HEK293 (cell line): ENCODE results near the gene NTSR1.

Experiments used
- CTCF ChIA-PET: fragments of 350-600 bp; formaldehyde crosslinking; extraction: SDS; loops from one replicate; lab custom pipeline; 2021; ENCODE audit warnings: antibody characterized with exemption; lab: Yijun Ruan, JAX
- POLR2A ChIA-PET: fragments of 300-600 bp; formaldehyde crosslinking; extraction: SDS; loops from one replicate; lab custom pipeline; 2020; ENCODE audit warnings: antibody characterized with exemption, inconsistent platforms; lab: Yijun Ruan, JAX
- H3K27ac ChIP-seq: fragments of 200-500 bp; sonication (Bioruptor generic); 2 replicates; pipeline ENCODE4 v1.5.1; 2014; ENCODE audit warnings: low read depth, low read length, control low read depth, inconsistent platforms; ENCODE audit errors: extremely low read depth
- H3K36me3 ChIP-seq, 2 experiments: fragments of 200-500 bp in 1 of 2; sonication (Bioruptor generic) in 1 of 2; 1 replicate in 1 of 2; 2 replicates in 1 of 2; pipeline ENCODE4 v1.5.1; 2014 to 2017; ENCODE audit warnings: inconsistent platforms in 2 of 2, low read length in 2 of 2; ENCODE audit not compliant: control insufficient read depth in 2 of 2, insufficient read depth in 1 of 2
- H3K4me1 ChIP-seq: fragments of 200-500 bp; sonication (Bioruptor generic); 2 replicates; pipeline ENCODE4 v1.5.1; 2014; ENCODE audit warnings: mild to moderate bottlenecking, low read length, inconsistent platforms; ENCODE audit not compliant: control insufficient read depth, insufficient read depth
- H3K4me3 ChIP-seq: 2 replicates; pipeline ENCODE4 v1.5.1; 2011; ENCODE audit warnings: low read depth, mild to moderate bottlenecking, control low read depth, low read length, moderate library complexity
- H3K9me3 ChIP-seq: fragments of 200-500 bp; sonication (Bioruptor generic); 2 replicates; pipeline ENCODE4 v1.5.1; 2014; ENCODE audit warnings: low read depth, low read length, inconsistent platforms; ENCODE audit not compliant: control insufficient read depth, insufficient read depth
- EGR2 ChIP-seq: fragments of 450-650 bp; formaldehyde crosslinking; IDR thresholded peaks from 2 replicates; pipeline ENCODE4 v1.5.1; 2016; ENCODE audit warnings: low read depth, missing biosample characterization, missing genetic modification characterization
- FEZF1 ChIP-seq: fragments of 450-650 bp; formaldehyde crosslinking; IDR thresholded peaks from 2 replicates; pipeline ENCODE4 v1.5.1; 2016; ENCODE audit warnings: missing biosample characterization, missing genetic modification characterization
- OVOL3 ChIP-seq: fragments of 450-650 bp; formaldehyde crosslinking; IDR thresholded peaks from 2 replicates; pipeline ENCODE4 v1.5.1; 2016; ENCODE audit warnings: missing biosample characterization, missing genetic modification characterization
- TCF7L2 ChIP-seq: IDR thresholded peaks from 2 replicates; pipeline ENCODE4 v1.6.1; 2011; ENCODE audit warnings: low read depth, mild to moderate bottlenecking, inconsistent platforms, low read length, moderate library complexity, borderline replicate concordance
- ZBTB17 ChIP-seq: fragments of 450-650 bp; formaldehyde crosslinking; IDR thresholded peaks from 2 replicates; pipeline ENCODE4 v1.5.1; 2016; ENCODE audit warnings: missing biosample characterization, missing genetic modification characterization
- ZBTB26 ChIP-seq: fragments of 450-650 bp; formaldehyde crosslinking; optimal IDR thresholded peaks from 2 replicates; pipeline ENCODE3; 2016; ENCODE audit warnings: missing biosample characterization, mild to moderate bottlenecking, missing genetic modification characterization
- ZBTB7A ChIP-seq: fragments of 450-650 bp; formaldehyde crosslinking; IDR thresholded peaks from 2 replicates; pipeline ENCODE4 v1.5.1; 2016; ENCODE audit warnings: low read depth, missing biosample characterization, missing genetic modification characterization
- ZFP69B ChIP-seq: fragments of 450-650 bp; formaldehyde crosslinking; IDR thresholded peaks from 2 replicates; pipeline ENCODE4 v1.5.1; 2016; ENCODE audit warnings: missing biosample characterization, missing genetic modification characterization
- ZNF114 ChIP-seq: fragments of 450-650 bp; formaldehyde crosslinking; IDR thresholded peaks from 2 replicates; pipeline ENCODE4 v1.5.0; 2017; ENCODE audit warnings: missing biosample characterization, missing genetic modification characterization
- ZNF155 ChIP-seq: fragments of 450-650 bp; formaldehyde crosslinking; IDR thresholded peaks from 2 replicates; pipeline ENCODE4 v1.5.1; 2016; ENCODE audit warnings: missing biosample characterization, missing genetic modification characterization
- ZNF157 ChIP-seq: fragments of 450-650 bp; formaldehyde crosslinking; IDR thresholded peaks from 2 replicates; pipeline ENCODE4 v1.5.1; 2016; ENCODE audit warnings: missing biosample characterization, missing genetic modification characterization
- ZNF24 ChIP-seq: fragments of 450-650 bp; formaldehyde crosslinking; IDR thresholded peaks from 2 replicates; pipeline ENCODE4 v1.5.1; 2016; ENCODE audit warnings: missing biosample characterization, missing genetic modification characterization
- ZNF324 ChIP-seq: fragments of 450-650 bp; formaldehyde crosslinking; IDR thresholded peaks from 2 replicates; pipeline ENCODE4 v1.5.1; 2016; ENCODE audit warnings: missing biosample characterization, missing genetic modification characterization
- ZNF362 ChIP-seq: fragments of 450-650 bp; formaldehyde crosslinking; IDR thresholded peaks from 2 replicates; pipeline ENCODE4 v1.5.1; 2016; ENCODE audit warnings: missing biosample characterization, missing genetic modification characterization
- ZNF449 ChIP-seq: fragments of 450-650 bp; formaldehyde crosslinking; IDR thresholded peaks from 2 replicates; pipeline ENCODE4 v1.5.1; 2017; ENCODE audit warnings: missing biosample characterization, mild to moderate bottlenecking, missing genetic modification characterization, moderate library complexity
- ZNF670 ChIP-seq: fragments of 450-650 bp; formaldehyde crosslinking; IDR thresholded peaks from 2 replicates; pipeline ENCODE4 v1.5.1; 2016; ENCODE audit warnings: missing biosample characterization, missing genetic modification characterization, low read depth
- ZNF707 ChIP-seq: fragments of 450-650 bp; formaldehyde crosslinking; IDR thresholded peaks from 2 replicates; pipeline ENCODE4 v1.5.1; 2016; ENCODE audit warnings: missing biosample characterization, missing genetic modification characterization
- ZNF785 ChIP-seq: fragments of 450-650 bp; formaldehyde crosslinking; IDR thresholded peaks from 2 replicates; pipeline ENCODE4 v1.5.1; 2016; ENCODE audit warnings: missing biosample characterization, missing genetic modification characterization
- ZNF792 ChIP-seq: fragments of 450-650 bp; formaldehyde crosslinking; IDR thresholded peaks from 2 replicates; pipeline ENCODE4 v1.5.1; 2016; ENCODE audit warnings: missing biosample characterization, missing genetic modification characterization
- ZSCAN30 ChIP-seq: fragments of 450-650 bp; IDR thresholded peaks from 2 replicates; pipeline ENCODE4 v1.5.1; 2018; ENCODE audit warnings: missing biosample characterization, mild to moderate bottlenecking, missing genetic modification characterization, moderate library complexity
- TF ChIP-seq, protein P1 (sequence below): fragments of 450-650 bp; formaldehyde crosslinking; IDR thresholded peaks from 2 replicates; pipeline ENCODE4 v1.5.1; 2016; ENCODE audit warnings: missing biosample characterization, missing genetic modification characterization

NTSR1 gene

DNA sequence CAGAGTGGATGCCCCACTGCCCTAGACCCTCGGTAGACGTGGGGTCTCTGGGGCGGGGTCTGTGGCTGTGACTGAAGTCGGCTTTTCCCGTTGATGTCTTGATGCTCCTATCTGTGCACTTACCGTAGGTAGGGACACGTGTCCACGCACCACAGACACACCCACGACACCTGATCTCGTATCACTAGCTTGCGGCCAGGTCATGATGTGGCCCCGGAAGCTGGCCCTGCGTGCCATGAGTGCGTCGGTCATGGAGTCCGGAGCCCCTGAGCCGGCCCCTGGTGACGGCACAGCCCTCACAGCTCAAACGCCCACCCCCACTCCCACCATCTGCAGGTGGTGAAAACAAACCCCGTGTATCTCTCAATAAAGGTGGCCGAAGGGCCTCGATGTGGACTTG is 53.7 kb downstream of the NTSR1 start:
- POLR2A ChIA-PET = no interaction called here
- Histone ChIP-seq H3K36me3 (no peaks in the 10 kb centered on the region), H3K4me3 (no peak overlapping the region), H3K27ac (no peak overlapping the region), H3K9me3 (no peaks in the 10 kb centered on the region), H3K4me1 (no peaks in the 10 kb centered on the region)
- TF ChIP-seq EGR2 (tag by site-specific recombination) = peak; percentile 49; the same call in 1 of the 2 replicates
- TF ChIP-seq ZNF324 (tag by site-specific recombination) = no peak
- CTCF ChIA-PET = interaction anchor here (0.5 to 1.2 kb wide), 2 partner anchors 16 to 29 kb away, joined by 3 to 4 read pairs; no protein-coding TSS in a partner anchor

GRCh38 chr20:62762801-62763368 is 54.2 kb downstream of the NTSR1 start:
- ChIA-PET POLR2A (no interaction called here), CTCF (interaction anchor here (0.5 to 1.2 kb wide), 2 partner anchors 16 to 28 kb away, joined by 3 to 4 read pairs; no protein-coding TSS in a partner anchor)
- H3K27ac ChIP-seq = no peak overlapping the region
- no peaks in the 10 kb centered on the region for H3K9me3 ChIP-seq
- H3K4me1 ChIP-seq = no peaks in the 10 kb centered on the region
- no peak overlapping the region for H3K4me3 ChIP-seq
- TF ChIP-seq, protein P1, sequence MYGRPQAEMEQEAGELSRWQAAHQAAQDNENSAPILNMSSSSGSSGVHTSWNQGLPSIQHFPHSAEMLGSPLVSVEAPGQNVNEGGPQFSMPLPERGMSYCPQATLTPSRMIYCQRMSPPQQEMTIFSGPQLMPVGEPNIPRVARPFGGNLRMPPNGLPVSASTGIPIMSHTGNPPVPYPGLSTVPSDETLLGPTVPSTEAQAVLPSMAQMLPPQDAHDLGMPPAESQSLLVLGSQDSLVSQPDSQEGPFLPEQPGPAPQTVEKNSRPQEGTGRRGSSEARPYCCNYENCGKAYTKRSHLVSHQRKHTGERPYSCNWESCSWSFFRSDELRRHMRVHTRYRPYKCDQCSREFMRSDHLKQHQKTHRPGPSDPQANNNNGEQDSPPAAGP (tag by site-specific recombination) = no peak
- no peak for TF ChIP-seq ZFP69B (tag by site-specific recombination)
- TF ChIP-seq ZSCAN30 (tag by site-specific recombination) = no peak
- no peak for TF ChIP-seq FEZF1 (tag by site-specific recombination)
- no peak for TF ChIP-seq OVOL3 (tag by site-specific recombination)
- TF ChIP-seq ZBTB17 = no peak
- no peak for TF ChIP-seq ZNF24 (tag by site-specific recombination)
- no peak for TF ChIP-seq ZNF792 (tag by site-specific recombination)
- TF ChIP-seq ZNF324 (tag by site-specific recombination) = no peak
- TF ChIP-seq ZNF449 = no peak
- no peak for TF ChIP-seq ZNF785 (tag by site-specific recombination)
- no peak for TF ChIP-seq ZNF157
- TF ChIP-seq ZNF114 (tag by site-specific recombination) = no peak
- no peak for TF ChIP-seq ZBTB26 (tag by site-specific recombination)
- TF ChIP-seq ZNF707 (tag by site-specific recombination) = no peak
- no peak for TF ChIP-seq ZNF670 (tag by site-specific recombination)
- TF ChIP-seq TCF7L2 = no peak
- no peaks in the 10 kb centered on the region for H3K36me3 ChIP-seq

DNA sequence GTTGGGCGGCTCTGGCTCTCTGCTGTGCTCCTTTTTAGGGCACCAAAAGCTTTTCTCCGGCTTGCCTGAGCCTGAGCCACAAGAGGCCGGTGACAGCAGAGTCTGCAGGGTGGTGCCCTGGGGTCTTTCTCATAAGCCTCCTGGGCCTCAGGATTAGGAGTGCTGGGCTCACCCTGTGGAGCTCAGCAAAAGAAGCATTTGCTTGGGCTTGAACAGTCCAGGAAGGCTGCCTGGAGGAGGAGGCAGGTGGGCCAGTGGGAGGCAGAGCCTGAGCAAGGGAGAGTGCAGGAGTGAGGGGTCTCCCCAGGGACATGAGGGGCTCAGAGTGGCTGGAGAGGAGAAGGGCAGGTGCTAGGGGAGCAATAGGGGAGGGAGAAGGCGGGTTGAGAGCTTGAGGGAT is 54.8 kb downstream of the NTSR1 start:
- H3K36me3 ChIP-seq = no peaks in the 10 kb centered on the region
- H3K4me1 ChIP-seq = no peaks in the 10 kb centered on the region
- H3K9me3 ChIP-seq = no peaks in the 10 kb centered on the region
- CTCF ChIA-PET = interaction anchor here (1.2 kb wide), 1 partner anchor 28 kb away, joined by 3 read pairs; no protein-coding TSS in a partner anchor
- POLR2A ChIA-PET = no interaction called here
- H3K4me3 ChIP-seq = no peak overlapping the region
- no peak overlapping the region for H3K27ac ChIP-seq
- TF ChIP-seq ZNF155 (tag by site-specific recombination) (no peak), ZBTB7A (tag by site-specific recombination) (no peak), ZNF792 (tag by site-specific recombination) (no peak), ZNF362 (tag by site-specific recombination) (no peak)
